ENCODE measurements around the gene OSBPL1A.
A peak's percentile ranks its signal among the peaks of the same experiment; 100 is the strongest.
"Not testable (repeated sequence)": the region's sequence is repeated elsewhere in the genome, so short reads cannot be mapped to it uniquely, and the experiment has no call there.

Gene OSBPL1A

GRCh38 chr18:24177499-24178133 is 220.0 kb downstream of the OSBPL1A start:
- no peak for FAIRE-seq

- FAIRE-seq = no peak
Observed at GRCh38 chr18:24176727-24177416, 220.8 kb downstream of the OSBPL1A start.

- FAIRE-seq = no peak
Observed at GRCh38 chr18:24173997-24174396, 223.6 kb downstream of the OSBPL1A start.

GRCh38 chr18:24170360-24170759 is 227.3 kb downstream of the OSBPL1A start:
- FAIRE-seq = no peak

- no peak for FAIRE-seq
Observed at GRCh38 chr18:24168496-24168895, 229.1 kb downstream of the OSBPL1A start.

- no peak for FAIRE-seq
Observed at GRCh38 chr18:24161304-24161703, 236.3 kb downstream of the OSBPL1A start.

GRCh38 chr18:24160086-24160485 is 237.5 kb downstream of the OSBPL1A start:
- no peak for FAIRE-seq

- no peak for FAIRE-seq
Observed at GRCh38 chr18:24157855-24158254, 239.8 kb downstream of the OSBPL1A start.

- no peak for FAIRE-seq
Observed at GRCh38 chr18:24153397-24153796, 244.2 kb downstream of the OSBPL1A start.

- not testable (repeated sequence) for FAIRE-seq
Observed at GRCh38 chr18:24149591-24149990, 248.0 kb downstream of the OSBPL1A start.

- FAIRE-seq = no peak
Observed at GRCh38 chr18:24142376-24142775, 255.2 kb downstream of the OSBPL1A start.

- no peak for FAIRE-seq
Observed at GRCh38 chr18:24140697-24141096, 256.9 kb downstream of the OSBPL1A start.

GRCh38 chr18:24138789-24139616 is 258.6 kb downstream of the OSBPL1A start, which contains the start of gene CABYR:
Gene CABYR, plus strand, starts transcription at chr18:24139062. Its CDS starts 4,053 bp downstream, at chr18:24143115.
- no peak for FAIRE-seq

GRCh38 chr18:24138409-24138788 is 259.2 kb downstream of the OSBPL1A start:
- no peak for FAIRE-seq

GRCh38 chr18:24136967-24137373 is 260.7 kb downstream of the OSBPL1A start:
- no peak for FAIRE-seq

- FAIRE-seq = no peak
Observed at GRCh38 chr18:24130494-24130893, 267.1 kb downstream of the OSBPL1A start.

- no peak for FAIRE-seq
Observed at GRCh38 chr18:24128700-24129099, 268.9 kb downstream of the OSBPL1A start.

GRCh38 chr18:24127735-24128134 is 269.9 kb downstream of the OSBPL1A start:
- FAIRE-seq = no peak

- no peak for FAIRE-seq
Observed at GRCh38 chr18:24126155-24126961, 271.3 kb downstream of the OSBPL1A start.

GRCh38 chr18:24121625-24122024 is 276.0 kb downstream of the OSBPL1A start:
- FAIRE-seq = no peak

- FAIRE-seq = no peak
Observed at GRCh38 chr18:24120676-24121075, 276.9 kb downstream of the OSBPL1A start.

GRCh38 chr18:24118750-24119577 is 278.7 kb downstream of the OSBPL1A start:
- FAIRE-seq = peak; percentile 84

Measured in TTC549 (cell line).